Hepatocyte (in vitro differentiated cells): ENCODE data around the gene GOLT1A. TPM values are rescaled to one million over a fixed set of nuclear protein-coding genes. Genes with fewer than 3 reads are reported as not detected.

ENCODE experiments used
- DNase-seq: peaks from one replicate; pipeline ENCODE4 v3.0.0-alpha.2; 2016; ENCODE audit warnings: low spot score
- H2AFZ ChIP-seq: fragments of 200-600 bp; sonication (generic); 2 replicates; pipeline ENCODE4 v1.6.0; 2016; ENCODE audit warnings: antibody characterized with exemption, mild to moderate bottlenecking
- H3K27ac ChIP-seq: fragments of 200-600 bp; sonication (generic); 2 replicates; pipeline ENCODE4 v1.5.1; 2016; ENCODE audit warnings: mild to moderate bottlenecking
- H3K27me3 ChIP-seq: fragments of 200-600 bp; sonication (generic); 2 replicates; pipeline ENCODE4 v1.6.1; 2016
- H3K36me3 ChIP-seq: fragments of 200-600 bp; sonication (generic); replicated peaks from 2 replicates; pipeline ENCODE4 v1.5.1; 2016; ENCODE audit warnings: low read depth; ENCODE audit not compliant: insufficient read depth
- H3K4me1 ChIP-seq: fragments of 200-600 bp; sonication (generic); 2 replicates; pipeline ENCODE4 v1.5.1; 2016; ENCODE audit warnings: mild to moderate bottlenecking, moderate library complexity; ENCODE audit not compliant: insufficient read depth
- H3K4me2 ChIP-seq: fragments of 200-600 bp; sonication (generic); 2 replicates; pipeline ENCODE4 v1.6.0; 2016
- H3K4me3 ChIP-seq: fragments of 200-600 bp; sonication (generic); 2 replicates; pipeline ENCODE4 v1.5.1; 2016; ENCODE audit warnings: mild to moderate bottlenecking
- H3K79me2 ChIP-seq: fragments of 200-600 bp; sonication (generic); 2 replicates; pipeline ENCODE4 v1.6.0; 2017; ENCODE audit warnings: mild to moderate bottlenecking
- H3K9me2 ChIP-seq: fragments of 200-600 bp; sonication (generic); replicated peaks from 2 replicates; pipeline ENCODE4 v1.6.0; 2017; ENCODE audit warnings: mild to moderate bottlenecking; ENCODE audit not compliant: insufficient read depth
- H3K9me3 ChIP-seq: fragments of 200-600 bp; sonication (generic); 2 replicates; pipeline ENCODE4 v1.5.1; 2016; ENCODE audit warnings: low read depth, mild to moderate bottlenecking
- H4K20me1 ChIP-seq: fragments of 200-600 bp; sonication (generic); 2 replicates; pipeline ENCODE4 v1.6.0; 2016; ENCODE audit warnings: mild to moderate bottlenecking; ENCODE audit not compliant: insufficient read depth, poor library complexity, severe bottlenecking
- EZH2 ChIP-seq: fragments of 200-600 bp; sonication (generic); IDR thresholded peaks from 2 replicates; pipeline ENCODE4 v1.6.1; 2016; ENCODE audit warnings: antibody characterized with exemption, mild to moderate bottlenecking, borderline replicate concordance
- EZH2phosphoT487 ChIP-seq: fragments of 200-600 bp; sonication (generic); IDR thresholded peaks from one replicate; pipeline ENCODE4 v1.6.1; 2018; ENCODE audit warnings: antibody characterized with exemption, mild to moderate bottlenecking, low read depth, moderate library complexity; ENCODE audit not compliant: unreplicated experiment, severe bottlenecking
- WGBS: methylation state at CpG from one replicate; pipeline ENCODE4 v1.1.6; 2016; ENCODE audit warnings: low lambda C conversion rate; ENCODE audit errors: missing lambda C conversion rate; 5-methylcytosine and 5-hydroxymethylcytosine counted together
- polyA plus RNA-seq: library from polyadenylated mRNA; unstranded; fragments of >200 nt; fragmentation: Nextera tagmentation; extraction: Ambion mirVana; gene quantifications from 2 replicates; pipeline ENCODE4 v1.2.1, GENCODE V29; 2016
- total RNA-seq: library from RNA; depleted of rRNA; stranded (reverse); fragments of >200 nt; gene quantifications from 2 replicates; pipeline ENCODE4 v1.2.3, GENCODE V29; 2014
- TF ChIP-seq, protein P1 (sequence below): fragments of 200-600 bp; sonication (generic); IDR thresholded peaks from 2 replicates; pipeline ENCODE4 v1.5.1; 2016; ENCODE audit warnings: antibody characterized with exemption, mild to moderate bottlenecking; ENCODE audit not compliant: poor library complexity

The GOLT1A gene
- total and polyA plus RNA-seq, 2 experiments from 2014 or later: 13.6 to 36.0 TPM

DNA sequence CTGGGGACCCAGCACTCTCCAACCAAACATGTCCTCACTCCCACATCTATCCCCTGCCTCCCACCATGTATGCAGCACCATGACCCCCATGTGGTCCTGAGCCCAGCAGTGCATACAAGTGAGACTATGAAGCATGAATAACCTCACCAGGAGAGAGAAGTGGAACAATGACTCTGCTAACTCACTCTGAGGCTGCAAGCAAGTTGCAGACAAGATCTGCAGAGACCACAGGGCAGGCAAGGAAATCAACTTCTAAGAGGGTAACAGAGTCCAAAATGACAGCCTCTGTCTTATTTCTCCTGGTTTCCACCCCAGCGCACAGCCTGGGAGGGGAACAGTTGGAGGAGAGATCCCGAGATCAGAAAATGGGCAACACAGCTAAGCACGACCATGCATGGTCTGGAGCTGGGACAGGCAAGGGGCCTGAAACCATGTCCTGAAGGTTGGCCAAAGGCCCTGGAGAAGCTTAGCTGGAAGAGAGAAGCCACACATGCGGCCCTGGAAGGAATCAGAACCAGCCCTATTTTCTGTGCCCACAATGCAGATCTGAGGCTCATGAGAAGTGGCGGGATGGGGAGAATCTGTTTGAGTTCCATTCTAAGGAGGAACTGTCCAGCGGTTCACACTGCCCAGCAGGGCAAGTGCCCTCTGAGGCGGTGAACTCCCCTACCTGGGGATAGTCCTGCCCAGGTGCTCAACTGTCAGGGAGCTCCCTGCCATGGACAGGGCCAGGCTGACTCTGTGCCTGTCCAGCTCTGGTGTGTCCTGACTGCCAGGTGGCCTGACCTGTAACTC, 35.1 kb downstream of the GOLT1A start:
- no peaks in the 10 kb centered on the region for H3K9me2 ChIP-seq
- H3K9me3 ChIP-seq: no peaks in the 10 kb centered on the region
- H2AFZ ChIP-seq: no peak overlapping the region
- no peak for TF ChIP-seq EZH2phosphoT487
- TF ChIP-seq EZH2: no peak
- no peak overlapping the region for H3K27ac ChIP-seq
- 88% methylated on average over 7 of the region's 7 CpGs for WGBS
- H3K27me3 ChIP-seq: peaks cover 4% of the 10 kb centered on the region
- H3K79me2 ChIP-seq: no peaks in the 10 kb centered on the region
- no peaks in the 10 kb centered on the region for H4K20me1 ChIP-seq
- H3K36me3 ChIP-seq: no peaks in the 10 kb centered on the region
- no peak overlapping the region for H3K4me2 ChIP-seq
- DNase-seq: no peak
- H3K4me1 ChIP-seq: no peaks in the 10 kb centered on the region
- no peak overlapping the region for H3K4me3 ChIP-seq

DNA sequence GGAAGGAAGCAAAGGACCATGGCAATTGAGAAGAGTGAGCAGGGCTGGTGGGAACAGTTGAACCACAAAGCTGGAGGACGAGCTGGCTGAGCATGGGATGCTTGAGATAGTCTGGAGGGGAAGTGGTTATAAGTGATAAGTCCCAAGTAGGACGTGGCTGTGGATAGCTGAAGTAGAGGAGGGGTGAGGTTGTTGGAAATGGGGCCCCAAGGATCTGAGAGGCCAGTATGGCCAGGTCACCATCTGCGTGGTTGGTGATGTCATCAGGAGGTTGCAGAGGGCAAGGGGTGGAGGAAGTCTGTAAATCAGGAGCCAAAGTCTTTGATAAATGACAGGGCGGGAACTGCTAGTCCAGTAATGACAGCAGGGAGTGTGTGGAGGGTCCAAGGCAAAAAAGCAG, 36.7 kb downstream of the GOLT1A start:
- Histone ChIP-seq H3K27me3 (peaks cover 4% of the 10 kb centered on the region), H3K36me3 (no peaks in the 10 kb centered on the region), H3K9me2 (no peaks in the 10 kb centered on the region), H4K20me1 (no peaks in the 10 kb centered on the region), H2AFZ (no peak overlapping the region), H3K4me2 (no peak overlapping the region), H3K4me3 (no peak overlapping the region), H3K27ac (no peak overlapping the region), H3K79me2 (no peaks in the 10 kb centered on the region), H3K9me3 (no peaks in the 10 kb centered on the region), H3K4me1 (no peaks in the 10 kb centered on the region)
- WGBS: 72% methylated on average over 4 of the region's 4 CpGs
- DNase-seq: no peak
- TF ChIP-seq EZH2phosphoT487: no peak
- TF ChIP-seq, protein P1, sequence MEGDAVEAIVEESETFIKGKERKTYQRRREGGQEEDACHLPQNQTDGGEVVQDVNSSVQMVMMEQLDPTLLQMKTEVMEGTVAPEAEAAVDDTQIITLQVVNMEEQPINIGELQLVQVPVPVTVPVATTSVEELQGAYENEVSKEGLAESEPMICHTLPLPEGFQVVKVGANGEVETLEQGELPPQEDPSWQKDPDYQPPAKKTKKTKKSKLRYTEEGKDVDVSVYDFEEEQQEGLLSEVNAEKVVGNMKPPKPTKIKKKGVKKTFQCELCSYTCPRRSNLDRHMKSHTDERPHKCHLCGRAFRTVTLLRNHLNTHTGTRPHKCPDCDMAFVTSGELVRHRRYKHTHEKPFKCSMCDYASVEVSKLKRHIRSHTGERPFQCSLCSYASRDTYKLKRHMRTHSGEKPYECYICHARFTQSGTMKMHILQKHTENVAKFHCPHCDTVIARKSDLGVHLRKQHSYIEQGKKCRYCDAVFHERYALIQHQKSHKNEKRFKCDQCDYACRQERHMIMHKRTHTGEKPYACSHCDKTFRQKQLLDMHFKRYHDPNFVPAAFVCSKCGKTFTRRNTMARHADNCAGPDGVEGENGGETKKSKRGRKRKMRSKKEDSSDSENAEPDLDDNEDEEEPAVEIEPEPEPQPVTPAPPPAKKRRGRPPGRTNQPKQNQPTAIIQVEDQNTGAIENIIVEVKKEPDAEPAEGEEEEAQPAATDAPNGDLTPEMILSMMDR: no peak
- TF ChIP-seq EZH2: no peak

DNA sequence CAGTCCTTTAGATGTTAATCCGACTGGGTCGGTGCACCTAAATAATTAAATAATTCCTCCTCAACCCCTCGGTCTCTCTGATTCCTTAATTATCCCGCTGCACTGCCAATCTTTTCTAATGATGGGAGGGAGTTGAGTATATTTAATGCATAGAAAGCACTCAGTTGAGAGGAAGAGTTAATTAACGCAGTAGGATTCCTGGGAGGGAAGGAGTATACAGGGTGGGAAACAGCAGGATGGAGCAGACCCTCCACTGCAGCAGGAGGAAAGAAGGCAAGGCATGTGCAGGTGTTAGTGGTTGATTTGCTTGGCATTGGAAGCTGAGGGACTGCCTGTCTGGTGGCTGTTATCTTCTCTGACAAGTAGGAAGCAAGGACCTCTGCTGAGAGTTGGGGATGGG, 37.7 kb downstream of the GOLT1A start:
- Histone ChIP-seq H3K36me3 (no peaks in the 10 kb centered on the region), H3K27ac (no peak overlapping the region), H3K4me1 (peaks cover 3% of the 10 kb centered on the region), H3K9me2 (no peaks in the 10 kb centered on the region), H3K79me2 (no peaks in the 10 kb centered on the region), H3K4me3 (no peak overlapping the region), H3K9me3 (no peaks in the 10 kb centered on the region), H2AFZ (no peak overlapping the region), H4K20me1 (no peaks in the 10 kb centered on the region), H3K27me3 (peaks cover 4% of the 10 kb centered on the region), H3K4me2 (no peak overlapping the region)
- TF ChIP-seq, protein P1: no peak
- no peak for TF ChIP-seq EZH2
- no peak for TF ChIP-seq EZH2phosphoT487
- no peak for DNase-seq
- 87% methylated on average over 5 of the region's 5 CpGs for WGBS

DNA sequence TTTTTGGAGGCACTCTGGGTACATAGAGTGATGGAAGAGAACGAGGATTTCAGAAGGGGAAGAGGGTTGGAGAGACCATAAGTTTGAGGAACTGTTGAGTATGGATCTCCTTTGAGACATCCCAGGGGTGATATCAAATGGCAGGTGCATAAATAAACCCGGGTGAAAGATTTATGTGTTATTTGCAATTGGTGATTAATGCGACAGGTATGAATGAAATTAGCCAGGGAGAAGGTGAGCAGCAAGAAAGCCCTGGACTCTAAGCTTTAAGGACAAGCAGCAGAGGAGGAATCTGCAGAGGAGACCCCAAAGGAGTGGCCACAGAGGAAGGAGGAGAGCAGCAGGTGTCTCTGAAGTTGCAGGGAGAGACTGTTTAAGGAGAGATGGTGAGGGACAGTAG, 38.8 kb downstream of the GOLT1A start:
- H2AFZ ChIP-seq: no peak overlapping the region
- TF ChIP-seq EZH2phosphoT487 (no peak), EZH2 (no peak)
- TF ChIP-seq, protein P1: no peak
- no peaks in the 10 kb centered on the region for H3K36me3 ChIP-seq

More for the DNA sequence above, 38.8 kb downstream of the GOLT1A start:
- no peaks in the 10 kb centered on the region for H3K9me3 ChIP-seq
- no peak overlapping the region for H3K4me3 ChIP-seq
- DNase-seq: no peak
- no peak overlapping the region for H3K27ac ChIP-seq
- H3K9me2 ChIP-seq: no peaks in the 10 kb centered on the region
- WGBS: 71% methylated on average over 3 of the region's 3 CpGs
- no peaks in the 10 kb centered on the region for H4K20me1 ChIP-seq
- no peak overlapping the region for H3K4me2 ChIP-seq
- H3K27me3 ChIP-seq: peaks cover 4% of the 10 kb centered on the region
- H3K79me2 ChIP-seq: no peaks in the 10 kb centered on the region
- peaks cover 3% of the 10 kb centered on the region for H3K4me1 ChIP-seq
